HG03521 (cell line): ENCODE results near the gene FARP1.
A peak's percentile ranks its signal among the peaks of the same experiment; 100 is the strongest.

Source experiments
- ATAC-seq: cut with Tn5 transposase; IDR thresholded peaks from one replicate; pipeline ENCODE4 v1.9.1; 2021; ENCODE audit warnings: mild to moderate bottlenecking, moderate library complexity; ENCODE audit not compliant: unreplicated experiment

Gene FARP1

GRCh38 chr13:98474292-98474691 is 331.4 kb downstream of the FARP1 start:
- no peak for ATAC-seq

DNA sequence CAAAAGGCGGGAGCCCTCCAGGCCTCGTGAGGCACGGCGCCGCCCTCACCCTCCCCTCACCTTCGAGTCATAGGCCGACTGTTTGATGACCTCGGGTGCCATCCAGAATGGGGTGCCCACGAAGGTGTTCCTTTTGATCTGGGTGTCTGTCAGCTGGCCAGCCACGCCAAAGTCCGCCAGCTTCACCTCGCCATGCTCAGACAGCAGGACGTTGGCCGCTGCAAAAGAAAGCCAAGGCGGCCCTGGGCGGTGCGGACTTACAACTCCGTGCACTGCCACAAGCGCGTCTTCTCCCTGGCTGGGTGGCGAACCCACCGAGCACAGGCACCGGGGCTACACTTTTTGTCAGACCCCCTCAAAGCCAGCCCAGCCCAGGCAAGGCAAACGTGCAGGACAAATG is 331.9 kb downstream of the FARP1 start:
- no peak for ATAC-seq

DNA sequence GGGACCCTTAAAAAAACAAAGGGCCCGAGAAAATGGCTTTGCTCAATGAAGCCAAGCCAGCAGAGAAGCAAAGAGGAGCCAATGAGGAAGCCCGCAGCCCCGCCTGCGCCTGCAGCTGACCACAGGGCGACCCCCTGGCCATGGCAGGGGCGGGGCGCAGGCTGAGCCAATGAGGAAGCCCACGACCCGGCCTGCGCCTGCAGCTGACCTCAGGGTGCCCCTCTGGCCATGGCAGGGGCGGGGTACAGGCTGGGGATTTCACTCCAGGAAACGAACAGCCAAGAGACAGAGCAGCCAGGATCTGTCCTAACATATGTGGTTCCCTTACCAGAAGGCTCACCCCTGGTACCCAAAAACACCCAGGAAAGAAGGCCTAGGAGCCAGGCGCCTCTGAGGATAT is 332.6 kb downstream of the FARP1 start:
- no peak for ATAC-seq

GRCh38 chr13:98476106-98476505 is 333.2 kb downstream of the FARP1 start:
- ATAC-seq, result peak; percentile 32

GRCh38 chr13:98476538-98476966 is 333.7 kb downstream of the FARP1 start:
- peak; percentile 97 for ATAC-seq

GRCh38 chr13:98478189-98479129 is 335.6 kb downstream of the FARP1 start:
- ATAC-seq, result no peak

- no peak for ATAC-seq
These were observed 336.7 kb downstream of the FARP1 start for GRCh38 chr13:98479496-98480003.

- ATAC-seq, result no peak
These were observed 338.3 kb downstream of the FARP1 start for GRCh38 chr13:98480915-98481877.

- no peak for ATAC-seq
These were observed 339.9 kb downstream of the FARP1 start for GRCh38 chr13:98482476-98483444.

- ATAC-seq, result no peak
These were observed 340.9 kb downstream of the FARP1 start for GRCh38 chr13:98483601-98484288.

- ATAC-seq, result no peak
These were observed 341.7 kb downstream of the FARP1 start for GRCh38 chr13:98484289-98485219.

DNA sequence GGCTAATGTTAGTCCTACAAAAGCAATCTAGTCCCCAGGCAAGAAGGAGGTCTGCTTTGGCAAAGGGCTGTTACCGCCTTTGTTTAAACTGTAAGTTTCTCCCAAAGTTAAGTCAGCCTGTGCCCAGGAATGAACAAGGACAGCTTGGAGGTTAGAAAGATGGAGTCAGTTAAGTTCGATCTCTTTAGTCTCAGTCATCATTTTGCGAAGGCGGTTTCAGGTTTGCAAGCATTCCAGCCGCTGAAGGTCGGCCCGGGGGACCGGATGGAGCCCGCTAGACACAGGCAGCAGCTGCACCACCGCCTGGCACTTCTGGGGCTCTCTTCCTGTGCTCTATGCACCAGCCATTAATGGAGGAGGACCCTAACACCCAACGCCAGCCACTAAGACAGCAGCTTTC is 342.7 kb downstream of the FARP1 start:
- ATAC-seq, result no peak

GRCh38 chr13:98486412-98486811 is 343.5 kb downstream of the FARP1 start:
- ATAC-seq, result no peak

DNA sequence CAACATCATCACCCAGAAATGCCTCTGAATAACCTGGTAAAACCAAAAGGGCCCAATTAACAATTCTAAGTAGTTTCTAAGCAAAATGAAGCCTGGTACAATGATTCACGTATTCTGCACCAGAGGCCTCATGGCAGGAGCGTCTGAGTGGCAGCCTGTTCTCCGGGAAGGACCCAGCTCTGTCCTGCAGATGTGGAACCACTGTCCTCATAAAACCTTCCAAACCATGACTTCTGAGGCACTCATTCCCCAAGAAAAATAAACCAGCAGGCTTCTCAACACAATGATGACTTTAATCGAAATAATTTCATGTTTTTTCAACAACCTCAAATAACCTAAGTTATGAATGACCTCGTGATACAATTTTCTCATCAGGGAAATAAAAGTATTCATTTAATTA is 344.1 kb downstream of the FARP1 start:
- ATAC-seq, result no peak

- ATAC-seq, result no peak
These were observed 344.6 kb downstream of the FARP1 start for GRCh38 chr13:98487522-98487921.

DNA sequence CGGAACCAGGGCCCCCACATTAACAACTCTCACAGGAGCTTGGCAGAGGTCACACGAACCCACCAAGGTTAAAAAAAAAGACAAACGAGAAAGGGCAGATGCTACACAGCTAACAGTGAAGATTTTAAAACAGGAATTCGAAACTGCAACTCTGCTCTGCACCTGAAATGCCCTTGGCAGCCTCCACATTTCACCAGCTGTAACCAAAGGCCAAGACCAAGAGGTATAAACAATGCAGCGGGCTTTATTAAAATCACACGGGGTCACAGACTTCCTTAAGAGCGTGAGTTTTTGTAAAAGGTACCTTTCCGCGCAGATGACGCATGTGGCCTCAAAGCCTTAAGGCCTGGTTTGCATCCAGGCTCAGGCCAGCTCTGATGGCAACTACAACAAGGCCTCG is 345.8 kb downstream of the FARP1 start:
- ATAC-seq, result peak; percentile 66

DNA sequence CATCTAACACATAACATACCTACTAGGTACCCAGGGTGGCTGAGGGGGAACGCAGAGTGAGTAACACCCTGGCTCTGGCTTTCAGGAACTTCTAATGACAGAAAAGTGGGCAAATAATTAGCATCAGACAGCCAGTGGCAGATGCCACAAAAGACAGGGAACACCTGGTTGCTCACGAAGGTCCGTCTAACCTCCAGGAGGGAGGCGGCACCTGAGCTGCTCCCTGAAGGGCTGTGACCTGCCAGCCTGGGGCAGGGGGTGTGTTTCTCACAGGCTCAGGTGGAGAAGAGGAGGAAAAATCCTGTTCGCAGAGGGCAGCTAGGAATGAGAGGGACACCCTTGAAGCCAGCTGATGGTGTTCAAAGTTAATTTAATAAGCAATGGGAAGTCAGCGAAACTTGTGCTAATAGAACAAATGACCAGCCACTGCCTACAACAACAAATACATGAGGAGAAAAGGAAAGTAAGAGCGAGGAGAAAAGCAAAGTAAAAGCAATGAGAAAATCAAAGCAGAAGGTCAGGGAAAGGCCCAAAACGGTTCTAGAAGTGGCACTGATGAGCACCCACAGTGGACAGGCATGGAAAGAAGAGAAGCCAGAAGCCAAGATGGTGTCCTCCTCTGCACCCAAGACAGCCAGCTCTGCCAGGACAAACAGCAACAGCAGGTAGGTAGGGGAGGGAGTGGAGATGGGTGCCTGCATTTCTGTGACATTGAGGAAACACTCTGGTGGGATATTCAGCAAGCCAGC is 346.7 kb downstream of the FARP1 start:
- no peak for ATAC-seq
